MM.1S (cell line): ENCODE measurements around the gene SPDEF.

Source experiments
- EZH2 ChIP-seq: fragments of 300-600 bp; sonication (generic); optimal IDR thresholded peaks from 2 replicates; pipeline ENCODE3; 2017; ENCODE audit warnings: low read depth, mild to moderate bottlenecking, antibody characterized with exemption, low read length, mixed read lengths
- EZH2phosphoT487 ChIP-seq: fragments of 300-600 bp; sonication (generic); IDR thresholded peaks from 2 replicates; pipeline ENCODE4 v1.6.1; 2018; ENCODE audit warnings: antibody characterized with exemption, low read length
- TF ChIP-seq, protein P1 (sequence below): fragments of 300-600 bp; sonication (generic); IDR thresholded peaks from 2 replicates; pipeline ENCODE4 v1.5.1; 2016; ENCODE audit warnings: antibody characterized with exemption, low read length, mixed read lengths

DNA sequence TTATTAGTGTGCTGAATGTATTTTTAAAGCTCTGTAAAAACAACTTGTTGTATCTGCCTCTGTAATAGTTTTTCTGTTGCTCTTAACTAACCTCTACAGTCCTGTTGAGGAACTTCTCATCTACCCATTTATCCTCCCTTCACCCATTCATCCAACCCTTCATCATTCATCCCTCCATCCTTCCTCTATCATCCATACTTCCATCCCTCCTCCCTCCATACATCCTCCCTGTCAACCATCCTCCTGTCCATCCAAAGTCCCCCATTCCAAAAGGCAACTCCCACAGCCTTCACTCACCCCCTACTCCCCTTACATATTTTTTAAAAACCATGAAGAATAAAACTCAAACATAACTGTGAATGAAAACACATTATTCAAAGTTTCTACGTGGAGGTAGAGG lies 40.7 kb upstream of the SPDEF start:
- TF ChIP-seq, protein P1, sequence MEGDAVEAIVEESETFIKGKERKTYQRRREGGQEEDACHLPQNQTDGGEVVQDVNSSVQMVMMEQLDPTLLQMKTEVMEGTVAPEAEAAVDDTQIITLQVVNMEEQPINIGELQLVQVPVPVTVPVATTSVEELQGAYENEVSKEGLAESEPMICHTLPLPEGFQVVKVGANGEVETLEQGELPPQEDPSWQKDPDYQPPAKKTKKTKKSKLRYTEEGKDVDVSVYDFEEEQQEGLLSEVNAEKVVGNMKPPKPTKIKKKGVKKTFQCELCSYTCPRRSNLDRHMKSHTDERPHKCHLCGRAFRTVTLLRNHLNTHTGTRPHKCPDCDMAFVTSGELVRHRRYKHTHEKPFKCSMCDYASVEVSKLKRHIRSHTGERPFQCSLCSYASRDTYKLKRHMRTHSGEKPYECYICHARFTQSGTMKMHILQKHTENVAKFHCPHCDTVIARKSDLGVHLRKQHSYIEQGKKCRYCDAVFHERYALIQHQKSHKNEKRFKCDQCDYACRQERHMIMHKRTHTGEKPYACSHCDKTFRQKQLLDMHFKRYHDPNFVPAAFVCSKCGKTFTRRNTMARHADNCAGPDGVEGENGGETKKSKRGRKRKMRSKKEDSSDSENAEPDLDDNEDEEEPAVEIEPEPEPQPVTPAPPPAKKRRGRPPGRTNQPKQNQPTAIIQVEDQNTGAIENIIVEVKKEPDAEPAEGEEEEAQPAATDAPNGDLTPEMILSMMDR = no peak
- TF ChIP-seq EZH2phosphoT487 = no peak
- TF ChIP-seq EZH2 = no peak
